Suprapubic skin (tissue), 4 donors: ENCODE data around the gene CCDC8. TPM values are rescaled to one million over a fixed set of nuclear protein-coding genes. Genes with fewer than 3 reads are reported as not detected.
"Not testable (repeated sequence)": the region's sequence is repeated elsewhere in the genome, so short reads cannot be mapped to it uniquely, and the experiment has no call there.

ENCODE experiments used
- DNase-seq, 2 donors: peaks; one replicate each; pipeline ENCODE4 v3.0.0-alpha.2; 2019; ENCODE audit warnings: low spot score in 2 of 2
- H3K27ac ChIP-seq: fragments of 200-600 bp; sonication (generic); one replicate; pipeline ENCODE4 v1.5.1; 2019
- H3K27me3 ChIP-seq: fragments of 200-600 bp; sonication (generic); one replicate; pipeline ENCODE4 v1.5.1; 2019
- H3K36me3 ChIP-seq: fragments of 200-600 bp; sonication (generic); one replicate; pipeline ENCODE4 v1.5.1; 2019
- H3K4me1 ChIP-seq: fragments of 200-600 bp; sonication (generic); one replicate; pipeline ENCODE4 v1.5.1; 2019
- H3K4me3 ChIP-seq: fragments of 200-600 bp; sonication (generic); one replicate; pipeline ENCODE4 v1.5.1; 2019; ENCODE audit warnings: mild to moderate bottlenecking
- H3K9me3 ChIP-seq: fragments of 200-600 bp; sonication (generic); one replicate; pipeline ENCODE4 v1.5.1; 2019
- EP300 ChIP-seq: sonication (generic); formaldehyde crosslinking; IDR thresholded peaks from one replicate; pipeline ENCODE4 v1.6.1; 2017; ENCODE audit warnings: antibody characterized with exemption
- POLR2A ChIP-seq, 2 donors: fragments of 450-650 bp; IDR thresholded peaks; one replicate each; pipeline ENCODE4 v1.6.1; 2017; ENCODE audit warnings: antibody characterized with exemption in 2 of 2, mild to moderate bottlenecking in 2 of 2, moderate library complexity in 2 of 2
- POLR2AphosphoS5 ChIP-seq, 3 donors: sonication (generic); formaldehyde crosslinking; IDR thresholded peaks; one replicate each; pipeline ENCODE4 v1.6.1; 2017; ENCODE audit warnings: antibody characterized with exemption in 3 of 3
- WGBS: methylation state at CpG from one replicate; pipeline ENCODE4 v1.1.5; 2018; 5-methylcytosine and 5-hydroxymethylcytosine counted together
- total RNA-seq, 4 donors: library from RNA; depleted of rRNA; stranded (reverse); fragments of >200 nt; gene quantifications; one replicate each; pipeline ENCODE4 v1.1.0, GENCODE V29; 2016
- TF ChIP-seq, protein P1 (sequence below), 2 donors: fragments of 200-600 bp in 1 of 2; fragments of 450-650 bp in 1 of 2; sonication (generic) in 1 of 2; IDR thresholded peaks; one replicate each; pipeline ENCODE4 v1.5.1; 2016 to 2019; ENCODE audit warnings: antibody characterized with exemption in 2 of 2, mild to moderate bottlenecking in 1 of 2, moderate library complexity in 1 of 2

Gene CCDC8
- total RNA-seq, 4 donors from 2014 or later: 1.6 to 6.5 (median 3.3) TPM

GRCh38 chr19:46407856-46408663 lies 5.3 kb downstream of the CCDC8 start:
- H3K4me3 ChIP-seq: no peak overlapping the region
- 22% methylated on average over 15 of the region's 23 CpGs for WGBS
- TF ChIP-seq EP300 (no peak), POLR2AphosphoS5 (IDR thresholded peaks at IDR 0.05) (no peak)
- H3K36me3 ChIP-seq: no peaks in the 10 kb centered on the region
- no peak for DNase-seq
- H3K27ac ChIP-seq: no peak overlapping the region
- H3K9me3 ChIP-seq: no peaks in the 10 kb centered on the region
- H3K27me3 ChIP-seq: peaks cover 64% of the 10 kb centered on the region
- H3K4me1 ChIP-seq: peaks cover 50% of the 10 kb centered on the region

GRCh38 chr19:46406976-46407375 lies 6.4 kb downstream of the CCDC8 start:
- TF ChIP-seq, protein P1, sequence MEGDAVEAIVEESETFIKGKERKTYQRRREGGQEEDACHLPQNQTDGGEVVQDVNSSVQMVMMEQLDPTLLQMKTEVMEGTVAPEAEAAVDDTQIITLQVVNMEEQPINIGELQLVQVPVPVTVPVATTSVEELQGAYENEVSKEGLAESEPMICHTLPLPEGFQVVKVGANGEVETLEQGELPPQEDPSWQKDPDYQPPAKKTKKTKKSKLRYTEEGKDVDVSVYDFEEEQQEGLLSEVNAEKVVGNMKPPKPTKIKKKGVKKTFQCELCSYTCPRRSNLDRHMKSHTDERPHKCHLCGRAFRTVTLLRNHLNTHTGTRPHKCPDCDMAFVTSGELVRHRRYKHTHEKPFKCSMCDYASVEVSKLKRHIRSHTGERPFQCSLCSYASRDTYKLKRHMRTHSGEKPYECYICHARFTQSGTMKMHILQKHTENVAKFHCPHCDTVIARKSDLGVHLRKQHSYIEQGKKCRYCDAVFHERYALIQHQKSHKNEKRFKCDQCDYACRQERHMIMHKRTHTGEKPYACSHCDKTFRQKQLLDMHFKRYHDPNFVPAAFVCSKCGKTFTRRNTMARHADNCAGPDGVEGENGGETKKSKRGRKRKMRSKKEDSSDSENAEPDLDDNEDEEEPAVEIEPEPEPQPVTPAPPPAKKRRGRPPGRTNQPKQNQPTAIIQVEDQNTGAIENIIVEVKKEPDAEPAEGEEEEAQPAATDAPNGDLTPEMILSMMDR (IDR thresholded peaks at IDR 0.05): no peak
- no peak for TF ChIP-seq POLR2A (IDR thresholded peaks at IDR 0.05)
- TF ChIP-seq POLR2AphosphoS5 (IDR thresholded peaks at IDR 0.05): no peak
- TF ChIP-seq EP300: no peak
- no peak for DNase-seq
- Histone ChIP-seq H3K4me3 (no peak overlapping the region), H3K27me3 (peaks cover 53% of the 10 kb centered on the region), H3K27ac (no peak overlapping the region), H3K9me3 (no peaks in the 10 kb centered on the region), H3K36me3 (no peaks in the 10 kb centered on the region), H3K4me1 (peaks cover 41% of the 10 kb centered on the region)
- 19% methylated on average over 6 of the region's 6 CpGs for WGBS

DNA sequence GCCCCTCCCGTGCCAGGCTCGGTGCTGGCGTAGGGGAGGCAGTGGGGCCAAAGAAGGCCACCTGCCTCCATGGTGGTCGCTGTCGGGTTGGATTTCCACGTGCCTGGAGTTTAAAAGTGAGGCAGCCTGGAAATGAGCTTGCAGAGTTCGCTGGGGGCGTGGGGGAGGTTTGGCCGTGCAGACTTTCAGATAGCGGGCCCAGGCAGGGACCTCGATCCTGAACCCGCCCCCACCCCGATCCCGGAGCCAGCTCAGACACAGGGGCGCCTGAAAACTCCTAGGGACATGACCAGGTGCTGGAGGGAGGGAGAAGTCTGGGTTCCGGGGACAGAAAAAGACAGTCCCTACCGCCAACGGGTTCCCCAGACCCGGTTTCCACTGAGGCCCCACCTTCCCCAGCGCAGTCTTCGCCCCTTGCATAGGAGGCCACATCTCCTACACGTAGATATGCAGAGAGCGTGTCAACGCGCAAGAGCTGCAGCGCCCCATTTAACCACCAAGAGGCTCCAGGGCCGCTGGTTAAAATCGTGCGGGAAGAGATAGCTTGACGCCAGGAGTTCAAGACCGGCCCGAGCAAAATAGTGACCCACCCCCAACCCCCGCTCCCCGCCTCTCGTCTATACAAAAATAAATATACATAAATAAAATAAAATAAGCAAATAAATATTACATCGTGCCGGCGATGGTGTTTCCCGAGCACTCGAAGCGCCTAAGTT lies 8.5 kb downstream of the CCDC8 start:
- H3K27me3 ChIP-seq: peaks cover 42% of the 10 kb centered on the region
- H3K4me1 ChIP-seq: peaks cover 30% of the 10 kb centered on the region
- no peak for TF ChIP-seq POLR2A (IDR thresholded peaks at IDR 0.05)
- no peak for TF ChIP-seq EP300
- TF ChIP-seq, protein P1 (IDR thresholded peaks at IDR 0.05): no peak
- no peak for TF ChIP-seq POLR2AphosphoS5 (IDR thresholded peaks at IDR 0.05)
- peak overlapping the region; percentile 31 for H3K27ac ChIP-seq
- WGBS: 22% methylated on average over 36 of the region's 41 CpGs
- peak overlapping the region; percentile 41 for H3K4me3 ChIP-seq
- H3K9me3 ChIP-seq: no peaks in the 10 kb centered on the region
- no peaks in the 10 kb centered on the region for H3K36me3 ChIP-seq
- DNase-seq: no peak

DNA sequence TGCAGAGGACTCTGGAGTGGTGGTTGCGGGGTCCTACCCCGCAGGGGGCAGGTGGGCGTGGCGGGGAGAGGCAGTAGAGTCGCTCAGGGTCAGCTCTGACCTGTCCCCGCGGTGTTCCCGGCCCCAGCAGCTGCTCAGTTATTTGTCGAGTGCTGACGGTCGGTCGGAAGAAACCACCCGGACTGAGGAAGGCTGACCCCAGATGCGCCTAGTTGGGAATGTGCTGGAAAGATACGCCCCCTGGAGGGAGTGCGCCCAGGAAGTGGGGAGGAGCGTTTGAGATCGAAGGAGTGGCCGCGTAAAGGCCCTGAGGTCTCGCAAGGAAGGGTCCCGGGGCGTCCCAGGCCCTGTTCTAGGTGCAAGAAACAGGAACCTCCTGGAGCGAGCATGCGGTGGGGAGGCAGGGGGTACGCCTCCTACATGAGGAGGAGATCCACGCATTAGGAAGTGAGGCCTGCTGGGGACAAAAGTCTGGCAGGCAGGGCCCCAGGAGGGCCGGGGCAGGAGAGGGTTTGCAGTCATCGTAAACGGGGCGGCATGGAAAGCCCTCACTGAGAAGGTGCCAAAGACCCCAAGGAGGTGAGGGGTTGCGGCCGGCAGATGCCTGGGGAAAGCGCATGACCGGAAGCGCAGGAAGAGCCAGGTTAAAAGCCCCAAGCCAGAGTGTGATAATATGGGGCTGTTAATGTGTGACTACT lies 9.2 kb downstream of the CCDC8 start:
- peak overlapping the region; percentile 41 for H3K4me3 ChIP-seq

DNA sequence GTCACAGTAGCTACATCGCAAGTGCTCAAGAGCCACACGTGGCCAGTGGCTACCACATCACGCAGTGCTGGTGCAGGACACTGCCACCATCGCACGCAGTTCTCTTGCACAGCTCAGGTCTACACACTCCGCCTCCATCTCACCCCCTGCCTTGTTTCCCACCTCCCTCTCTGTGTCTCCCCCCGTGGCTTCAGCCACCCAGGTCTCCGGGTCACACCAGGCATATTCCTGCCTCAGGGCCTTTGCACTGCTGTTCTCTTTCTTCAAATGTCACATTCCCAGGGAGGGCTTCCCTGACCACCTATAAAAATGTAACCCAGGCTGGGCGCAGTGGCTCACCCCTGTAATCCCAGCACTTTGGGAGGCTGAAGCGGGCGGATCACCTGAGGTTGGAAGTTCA lies 10.6 kb downstream of the CCDC8 start:
- no peak for TF ChIP-seq POLR2A (IDR thresholded peaks at IDR 0.05)
- TF ChIP-seq EP300: no peak
- no peak for TF ChIP-seq POLR2AphosphoS5 (IDR thresholded peaks at IDR 0.05)
- TF ChIP-seq, protein P1 (IDR thresholded peaks at IDR 0.05): no peak
- no peak overlapping the region for H3K4me3 ChIP-seq
- WGBS: 92% methylated on average over 11 of the region's 11 CpGs
- peak in 1 of 2 donors; percentile 55 for DNase-seq
- peaks cover 34% of the 10 kb centered on the region for H3K27me3 ChIP-seq
- H3K27ac ChIP-seq: no peak overlapping the region
- no peaks in the 10 kb centered on the region for H3K36me3 ChIP-seq
- no peaks in the 10 kb centered on the region for H3K9me3 ChIP-seq
- peaks cover 13% of the 10 kb centered on the region for H3K4me1 ChIP-seq

More for the DNA sequence above, 9.2 kb downstream of the CCDC8 start:
- TF ChIP-seq POLR2AphosphoS5 (IDR thresholded peaks at IDR 0.05): no peak
- no peak for TF ChIP-seq EP300
- TF ChIP-seq, protein P1 (IDR thresholded peaks at IDR 0.05): no peak
- TF ChIP-seq POLR2A (IDR thresholded peaks at IDR 0.05): no peak
- Histone ChIP-seq H3K9me3 (no peaks in the 10 kb centered on the region), H3K4me1 (peaks cover 27% of the 10 kb centered on the region), H3K27ac (peak overlapping the region; percentile 31), H3K36me3 (no peaks in the 10 kb centered on the region), H3K27me3 (peaks cover 42% of the 10 kb centered on the region)
- 7% methylated on average over 35 of the region's 36 CpGs for WGBS
- DNase-seq: no peak

DNA sequence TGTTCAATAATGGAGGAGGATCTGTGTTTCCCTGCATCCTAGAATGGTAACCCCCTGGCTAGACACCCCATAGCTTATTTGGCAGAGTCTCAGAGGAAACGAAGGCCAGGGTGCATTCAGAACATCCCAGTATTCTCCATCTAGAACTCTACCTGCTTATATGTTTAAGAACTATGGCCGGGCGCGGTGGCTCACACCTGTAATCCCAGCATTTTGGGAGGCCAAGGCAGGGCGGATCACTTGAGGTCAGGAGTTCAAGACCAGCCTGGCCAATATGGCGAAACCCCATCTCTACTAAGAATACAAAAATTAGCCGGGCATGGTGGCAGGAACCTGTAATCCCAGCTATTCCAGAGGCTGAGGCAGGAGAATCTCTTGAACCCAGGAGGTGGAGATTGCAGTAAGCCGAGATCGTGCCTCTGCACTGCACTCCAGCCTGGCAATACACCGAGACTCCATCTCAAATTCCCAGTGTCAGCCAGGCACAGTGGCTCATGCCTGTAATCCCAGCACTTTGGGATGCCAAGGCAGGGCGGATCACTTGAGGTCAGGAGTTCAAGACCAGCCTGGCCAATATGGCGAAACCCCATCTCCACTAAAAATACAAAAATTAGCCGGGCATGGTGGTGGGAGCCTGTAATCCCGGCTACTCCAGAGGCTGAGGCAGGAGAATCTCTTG lies 15.4 kb downstream of the CCDC8 start:
- not testable (repeated sequence) for H3K27ac ChIP-seq, H3K9me3 ChIP-seq, H3K4me1 ChIP-seq, H3K4me3 ChIP-seq, H3K27me3 ChIP-seq, H3K36me3 ChIP-seq
- WGBS: 85% methylated on average over 12 of the region's 14 CpGs
- DNase-seq: peak in 1 of 2 donors; percentile 45
